Stimulated activated CD8-positive, alpha-beta memory T cell treated with anti-CD3 and anti-CD28 coated beads, Interleukin-12 subunit alpha, Interleukin-12 subunit beta, amount 100 ng/mL, for 1 hour (primary cell): ENCODE results near the gene ZBTB7A.

Experiments used
- DNase-seq: peaks from one replicate; pipeline ENCODE4 v3.0.0-alpha.2; 2020; ENCODE audit warnings: low read depth

Gene ZBTB7A

GRCh38 chr19:4036576-4037300 is 30.0 kb downstream of the ZBTB7A start:
- DNase-seq, result no peak

DNA sequence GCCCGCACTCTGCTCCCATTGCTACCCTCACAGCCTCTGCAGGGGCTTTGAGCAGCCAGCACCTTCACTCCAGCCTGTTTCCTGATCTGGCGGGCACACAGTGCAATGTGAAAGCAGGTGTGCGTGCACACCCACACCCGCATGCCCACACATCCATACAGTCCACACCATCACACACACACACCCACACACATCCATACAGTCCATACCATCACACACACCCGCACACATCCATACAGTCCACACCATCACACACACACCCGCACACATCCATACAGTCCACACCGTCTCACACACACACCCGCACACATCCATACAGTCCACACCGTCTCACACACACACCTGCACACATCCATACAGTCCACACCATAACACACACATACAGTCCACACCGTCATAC is 31.1 kb downstream of the ZBTB7A start:
- no peak for DNase-seq

- DNase-seq, result no peak
Measured at GRCh38 chr19:4035018-4035566, 31.6 kb downstream of the ZBTB7A start.

DNA sequence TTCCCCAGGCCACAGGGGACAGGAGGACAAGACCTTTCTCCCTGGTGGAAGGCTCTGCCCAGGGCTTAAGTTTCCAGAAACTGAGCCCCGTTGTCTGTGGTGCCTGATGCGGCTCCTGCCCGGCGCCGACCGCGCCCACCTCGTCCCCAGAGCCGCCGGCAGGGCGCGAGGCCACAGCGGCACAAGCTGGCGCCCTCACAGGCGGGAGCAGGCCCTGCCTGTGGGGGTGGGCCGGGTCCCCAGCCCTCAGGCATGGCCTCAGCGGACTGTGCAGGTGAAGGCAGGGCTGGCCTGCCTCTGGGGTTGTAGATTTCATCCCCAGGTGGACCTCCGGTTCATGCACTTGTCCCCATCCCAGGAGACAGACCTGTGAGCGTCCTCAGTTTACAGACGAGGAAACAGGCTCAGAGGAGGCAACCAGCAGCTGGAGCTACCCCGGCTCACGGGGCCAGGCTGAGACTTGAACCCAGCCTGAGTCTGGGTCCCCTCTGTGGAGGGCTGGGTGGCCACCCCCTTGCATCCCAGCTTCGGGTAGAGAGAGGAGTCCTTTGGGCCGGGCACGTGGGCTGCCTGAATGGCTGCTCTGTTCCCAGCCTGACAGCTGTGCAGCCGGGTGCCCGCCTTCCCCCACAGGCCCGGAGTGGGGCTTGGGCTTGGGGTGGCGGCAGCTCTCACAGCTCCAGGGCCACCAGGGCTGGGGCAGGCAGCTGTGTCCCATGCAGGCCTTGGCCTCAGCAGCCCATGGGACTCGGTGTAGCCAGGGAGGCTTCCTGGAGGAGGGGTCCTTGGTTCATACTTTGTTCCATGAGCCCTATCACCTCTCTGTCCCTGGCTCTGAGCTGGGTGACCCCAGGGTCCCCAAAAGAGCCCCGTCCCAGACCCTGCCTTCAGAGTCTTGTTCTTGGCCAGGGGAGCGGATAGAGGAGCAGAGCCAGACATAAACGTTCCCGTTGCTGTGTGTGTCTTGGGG is 32.4 kb downstream of the ZBTB7A start:
- DNase-seq, result no peak

DNA sequence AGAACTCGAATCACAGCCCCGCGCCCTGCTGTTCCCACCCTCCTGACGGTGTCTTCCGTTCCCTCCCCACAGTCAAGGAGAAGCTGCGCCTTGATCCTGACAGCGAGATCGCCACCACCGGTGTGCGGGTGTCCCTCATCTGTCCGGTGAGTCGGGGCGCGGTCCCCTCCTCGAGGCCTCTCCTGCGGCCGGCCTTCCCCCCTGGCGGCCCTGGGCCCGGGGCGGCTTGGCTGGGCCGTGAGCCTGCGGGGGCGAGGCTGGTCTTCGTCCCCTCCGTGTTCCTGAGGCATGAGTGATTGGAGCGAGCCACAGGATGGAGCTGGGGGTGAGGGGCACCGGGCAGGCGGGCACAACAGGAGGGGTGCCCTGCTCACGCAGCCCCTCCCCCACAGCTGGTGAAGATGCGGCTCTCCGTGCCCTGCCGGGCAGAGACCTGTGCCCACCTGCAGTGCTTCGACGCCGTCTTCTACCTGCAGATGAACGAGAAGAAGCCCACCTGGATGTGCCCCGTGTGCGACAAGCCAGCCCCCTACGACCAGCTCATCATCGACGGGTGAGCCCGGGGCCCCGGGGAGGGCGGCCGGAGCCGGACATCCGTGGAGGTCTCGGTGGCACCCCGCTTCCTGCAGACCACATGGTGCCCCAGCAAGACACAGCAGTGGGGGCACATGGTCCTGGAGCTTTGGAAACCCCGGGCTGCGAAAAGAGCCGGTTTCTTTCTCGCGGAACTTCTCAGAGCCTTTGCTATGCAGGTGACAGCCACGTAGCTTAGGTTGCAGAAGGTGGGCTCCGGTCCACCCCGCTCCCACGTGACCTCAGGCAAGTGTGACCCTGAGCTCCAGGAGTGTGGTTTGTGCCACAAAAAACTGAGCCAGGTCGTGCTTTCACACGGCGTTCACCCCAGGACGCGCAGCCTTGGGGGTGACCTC is 33.4 kb downstream of the ZBTB7A start:
- DNase-seq, result no peak

- DNase-seq, result no peak
Measured at GRCh38 chr19:4032436-4032835, 34.3 kb downstream of the ZBTB7A start.

DNA sequence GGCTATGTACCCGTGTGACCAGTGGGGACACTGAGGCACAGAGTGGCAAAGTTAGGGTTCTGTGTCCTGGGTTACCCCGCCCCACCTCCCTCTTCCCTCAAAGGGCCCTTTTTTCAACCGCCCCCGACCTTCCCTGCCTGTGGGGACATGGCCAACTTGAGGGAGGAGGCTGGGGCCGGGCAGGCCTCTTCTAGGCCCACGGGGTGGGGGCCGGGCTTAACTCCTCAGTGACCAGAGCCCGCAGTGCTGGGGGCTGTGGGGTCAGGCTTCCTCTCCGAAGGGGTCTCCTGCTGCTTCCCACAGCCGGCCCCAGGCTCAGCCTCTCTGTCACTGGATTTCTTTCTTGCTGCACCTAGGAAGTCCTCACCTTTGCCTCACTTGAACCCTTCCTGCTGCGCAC is 35.3 kb downstream of the ZBTB7A start:
- DNase-seq, result no peak

- no peak for DNase-seq
Measured at GRCh38 chr19:4030981-4031380, 35.7 kb downstream of the ZBTB7A start.

DNA sequence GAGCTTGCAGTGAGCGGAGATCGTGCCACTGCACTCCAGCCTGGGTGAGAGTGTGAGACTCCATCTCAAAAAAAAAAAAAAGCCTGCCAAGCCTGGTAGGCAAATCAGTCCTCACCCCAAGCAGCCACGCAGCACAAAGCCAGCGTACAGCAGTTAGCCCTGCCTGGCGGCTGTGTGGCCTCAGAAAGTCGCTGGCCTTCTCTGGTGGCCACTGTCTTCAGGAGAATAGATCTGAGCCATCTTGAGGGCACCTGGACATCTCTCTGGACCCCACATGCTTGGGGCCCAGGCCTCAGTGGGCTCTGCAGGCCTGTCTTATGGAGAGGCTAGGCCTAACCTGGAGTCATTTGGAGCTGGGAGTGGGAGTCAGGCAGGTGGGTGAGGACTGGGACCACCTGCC is 36.1 kb downstream of the ZBTB7A start:
- DNase-seq, result no peak

- DNase-seq, result no peak
Measured at GRCh38 chr19:4029247-4029614, 37.5 kb downstream of the ZBTB7A start.

GRCh38 chr19:4028334-4029246 is 38.1 kb downstream of the ZBTB7A start:
- DNase-seq, result no peak

GRCh38 chr19:4027146-4027545 is 39.6 kb downstream of the ZBTB7A start:
- no peak for DNase-seq

DNA sequence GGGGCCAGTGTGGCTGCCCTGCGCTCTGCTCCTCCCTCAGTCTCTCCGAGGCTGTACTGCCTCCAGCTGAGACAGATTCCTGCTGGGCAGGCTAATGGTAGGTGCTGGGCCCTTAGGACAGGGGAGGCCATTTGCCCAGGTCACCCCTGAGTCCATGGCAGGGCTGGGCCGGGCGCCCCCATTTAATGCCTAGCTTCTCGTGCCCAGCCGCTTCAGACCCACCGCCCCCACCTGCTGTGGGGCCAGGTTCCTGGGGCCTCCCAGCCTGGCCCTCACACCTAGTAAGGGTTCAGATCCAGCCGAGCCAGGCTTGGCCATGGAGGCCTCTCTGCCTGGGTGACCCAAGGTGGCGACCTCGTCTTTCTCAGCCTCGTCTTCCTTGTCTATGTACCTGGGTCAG is 41.4 kb downstream of the ZBTB7A start:
- no peak for DNase-seq

DNA sequence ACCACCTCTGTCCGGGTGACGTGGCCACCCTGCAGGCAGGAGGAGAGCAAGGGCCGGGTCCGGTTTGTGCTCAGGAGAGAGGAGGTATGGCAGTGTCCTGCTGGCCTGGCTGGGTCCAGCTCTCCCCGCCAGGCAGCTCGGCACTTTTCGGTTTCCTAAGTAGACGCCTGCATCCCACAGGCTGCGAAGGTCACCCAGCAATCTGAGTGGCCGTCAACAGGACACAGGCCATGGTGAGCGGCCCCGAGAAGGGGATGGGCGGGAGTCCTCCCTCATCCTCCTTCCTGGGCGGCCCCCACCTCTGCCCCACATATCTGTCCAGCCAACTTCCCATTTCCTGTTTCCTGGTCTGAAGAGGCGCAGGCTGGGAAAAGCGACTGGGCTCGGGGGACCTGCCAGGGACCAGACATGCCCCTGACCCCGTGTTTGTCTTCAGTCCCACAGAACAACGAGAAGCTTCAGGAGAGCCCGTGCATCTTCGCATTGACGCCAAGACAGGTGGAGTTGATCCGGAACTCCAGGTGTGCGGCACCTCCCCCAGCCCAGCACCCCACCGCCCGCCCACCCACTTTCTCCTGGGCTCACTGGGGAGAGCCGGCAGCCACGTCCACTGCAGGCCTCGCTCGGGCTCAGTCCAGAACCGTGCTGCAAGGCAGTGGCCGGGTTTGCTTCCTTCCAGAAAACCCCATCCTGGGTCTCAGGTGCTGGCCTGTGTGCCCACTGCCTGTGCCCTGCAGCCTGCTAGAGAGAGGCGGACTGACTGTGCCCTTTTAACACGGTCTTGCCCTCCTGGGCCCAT is 42.9 kb downstream of the ZBTB7A start:
- DNase-seq, result no peak

- DNase-seq, result no peak
Measured at GRCh38 chr19:4019578-4019977, 47.1 kb downstream of the ZBTB7A start.

GRCh38 chr19:4018775-4019504 is 47.8 kb downstream of the ZBTB7A start:
- no peak for DNase-seq

DNA sequence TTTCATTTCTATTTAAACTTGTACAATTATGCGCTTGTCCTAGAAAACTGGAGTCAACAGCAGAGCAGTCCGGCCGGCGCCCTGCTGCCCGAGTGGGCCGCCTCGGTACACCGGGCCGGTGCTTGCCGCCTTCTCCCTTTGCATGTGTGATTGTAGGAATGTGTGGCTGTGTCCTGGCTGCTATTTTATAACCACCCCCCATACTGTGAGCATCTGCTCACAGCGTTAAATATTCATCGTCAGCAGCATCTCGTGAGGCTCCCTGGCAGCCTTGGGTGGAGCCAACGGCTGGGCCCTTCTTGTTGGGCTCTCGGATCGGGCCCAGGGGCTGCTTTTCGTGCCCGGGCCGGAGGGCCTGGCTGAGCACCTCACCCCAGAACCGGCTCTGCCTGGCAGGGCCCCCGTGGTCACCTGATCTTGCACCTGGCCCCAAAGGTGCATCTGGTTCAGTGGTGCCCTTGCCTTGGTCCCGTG is 48.5 kb downstream of the ZBTB7A start:
- DNase-seq, result no peak

DNA sequence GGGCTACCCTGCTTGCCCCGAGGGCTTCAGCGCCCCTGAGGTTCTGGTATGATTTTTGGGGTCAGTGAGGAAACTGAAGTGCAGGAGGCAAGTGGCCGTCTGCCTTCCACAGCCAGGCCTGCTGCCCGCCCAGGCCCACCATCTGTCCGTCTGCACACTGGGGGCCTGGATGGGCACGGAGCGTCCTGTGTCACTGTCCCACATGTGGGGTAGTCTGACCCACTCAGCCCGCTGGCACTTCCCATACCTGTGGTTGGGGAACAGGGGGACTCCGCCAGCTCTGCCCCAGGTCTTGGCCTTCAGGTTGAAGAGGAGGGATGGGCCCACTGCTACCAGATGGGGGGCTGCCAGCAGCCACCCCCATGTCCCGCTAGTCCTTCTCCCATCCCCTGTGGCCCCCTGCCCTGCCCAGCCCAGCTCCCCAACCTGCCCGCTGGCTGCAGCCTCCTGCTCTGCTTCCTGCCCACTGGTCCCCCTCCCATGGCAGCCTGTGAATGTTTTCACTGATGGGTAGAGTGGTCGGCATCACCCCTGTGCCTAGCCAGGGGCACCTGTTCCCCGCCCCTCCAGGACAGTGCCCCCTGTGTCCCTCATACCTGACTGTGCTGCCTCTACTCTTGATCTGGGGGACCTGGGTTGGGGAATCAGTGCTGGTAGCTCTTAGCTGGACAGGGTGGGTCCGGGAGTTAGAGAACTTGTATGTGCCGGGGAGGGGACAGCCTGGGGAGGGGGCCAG is 49.6 kb downstream of the ZBTB7A start:
- no peak for DNase-seq
